ENCODE measurements around the gene PRKAA1. TPM values are rescaled to one million over a fixed set of nuclear protein-coding genes. Genes with fewer than 3 reads are reported as not detected.
"Not testable (repeated sequence)": the region's sequence is repeated elsewhere in the genome, so short reads cannot be mapped to it uniquely, and the experiment has no call there.

PRKAA1 gene
- polyA plus RNA-seq, 3 donors = 23.4 to 32.8 (median 29.6) TPM

- Histone ChIP-seq H2AFZ (ENCODE audit: insufficient read depth, low read depth, low read length, poor library complexity, severe bottlenecking) (no peak overlapping the region), H3K4me2 (replicated peaks; ENCODE audit: extremely low read depth, low read length, poor library complexity, severe bottlenecking) (no peak overlapping the region), H4K20me1 (ENCODE audit: insufficient read depth, low read length) (peaks cover 96% of the 10 kb centered on the region), H3K79me2 (ENCODE audit: insufficient read depth, low read length) (peaks cover 100% of the 10 kb centered on the region), H3K9me3 (replicated peaks in 1 of 2; ENCODE audit: control insufficient read depth in 1 of 2, insufficient read depth in 1 of 2, low read length in 2 of 2) (no peaks in the 10 kb centered on the region), H3K27me3 (ENCODE audit: control insufficient read depth in 2 of 2, insufficient read depth in 2 of 2, low read length in 2 of 2) (no peaks in the 10 kb centered on the region), H3K9ac (ENCODE audit: insufficient read depth, low read length, poor library complexity, severe bottlenecking) (no peak overlapping the region), H3K36me3 (replicated peaks in 1 of 2; ENCODE audit: control insufficient read depth in 1 of 2, insufficient read depth in 2 of 2, low read length in 2 of 2) (peaks cover 0 to 14% of the 10 kb centered on the region in 2 donors), H3K4me1 (ENCODE audit: control insufficient read depth in 1 of 2, insufficient read depth in 2 of 2, low read length in 2 of 2) (peaks cover 12 to 20% of the 10 kb centered on the region in 2 donors), H3K27ac (ENCODE audit: low read depth in 1 of 2, low read length in 2 of 2) (peak overlapping the region in 1 of 2 donors; percentile 31), H3K4me3 (replicated peaks in 1 of 3; ENCODE audit: low read depth in 2 of 3, low read length in 3 of 3) (no peak overlapping the region)
- no peak for DNase-seq
- H3K27ac Mint-ChIP-seq = peak overlapping the region in 4 of 7 donors; percentile 11 to 37 (median 23)
- H3K4me3 Mint-ChIP-seq = no peak overlapping the region
- peaks cover 0 to 2% (median 0%) of the 10 kb centered on the region in 7 donors for H3K9me3 Mint-ChIP-seq
- peaks cover 40% of the 10 kb centered on the region for H3K4me1 Mint-ChIP-seq
- peaks cover 11 to 16% of the 10 kb centered on the region in 2 donors for H3K36me3 Mint-ChIP-seq
- no peak for TF ChIP-seq CTCF (IDR thresholded peaks at IDR 0.05)
- no CpG with 5 or more reads among the region's 3 CpGs for WGBS (ENCODE audit: insufficient coverage)
- H3K27me3 Mint-ChIP-seq (ENCODE audit: low read depth in 3 of 3) = peaks cover 0 to 1% (median 0%) of the 10 kb centered on the region in 3 donors
- intact Hi-C loops (cut with micrococcal nuclease) = no loop called here
Observed at GRCh38 chr5:40790947-40791593, 7.1 kb downstream of the PRKAA1 start.

GRCh38 chr5:40788941-40789340 is 9.2 kb downstream of the PRKAA1 start:
- Histone ChIP-seq H3K36me3 (replicated peaks in 1 of 2; ENCODE audit: control insufficient read depth in 1 of 2, insufficient read depth in 2 of 2, low read length in 2 of 2) (peaks cover 0 to 15% of the 10 kb centered on the region in 2 donors), H4K20me1 (ENCODE audit: insufficient read depth, low read length) (peaks cover 98% of the 10 kb centered on the region), H3K4me1 (ENCODE audit: control insufficient read depth in 1 of 2, insufficient read depth in 2 of 2, low read length in 2 of 2) (peaks cover 4 to 13% of the 10 kb centered on the region in 2 donors), H3K79me2 (ENCODE audit: insufficient read depth, low read length) (peaks cover 99% of the 10 kb centered on the region), H3K27ac (ENCODE audit: low read depth in 1 of 2, low read length in 2 of 2) (peak overlapping the region in 1 of 2 donors; percentile 14)
- H3K27me3 Mint-ChIP-seq (ENCODE audit: low read depth in 3 of 3); H3K27me3 ChIP-seq (ENCODE audit: control insufficient read depth in 2 of 2, insufficient read depth in 2 of 2, low read length in 2 of 2); H3K9me3 Mint-ChIP-seq; H3K9me3 ChIP-seq (replicated peaks in 1 of 2; ENCODE audit: control insufficient read depth in 1 of 2, insufficient read depth in 1 of 2, low read length in 2 of 2); DNase-seq; H3K4me3 Mint-ChIP-seq; H3K4me2 ChIP-seq (replicated peaks; ENCODE audit: extremely low read depth, low read length, poor library complexity, severe bottlenecking); H3K9ac ChIP-seq (ENCODE audit: insufficient read depth, low read length, poor library complexity, severe bottlenecking); intact Hi-C loops (cut with micrococcal nuclease); H3K4me3 ChIP-seq (replicated peaks in 1 of 3; ENCODE audit: low read depth in 2 of 3, low read length in 3 of 3); H2AFZ ChIP-seq (ENCODE audit: insufficient read depth, low read depth, low read length, poor library complexity, severe bottlenecking): not testable (repeated sequence)
- H3K27ac Mint-ChIP-seq = peak overlapping the region in 2 of 7 donors; percentile 52 to 75
- H3K4me1 Mint-ChIP-seq = peaks cover 31% of the 10 kb centered on the region
- peaks cover 11 to 19% of the 10 kb centered on the region in 2 donors for H3K36me3 Mint-ChIP-seq
- WGBS (ENCODE audit: insufficient coverage) = no CpG with 5 or more reads among the region's 5 CpGs

All from CD14-positive monocyte (primary cell).